ENCODE results near the gene EHHADH.

DNA sequence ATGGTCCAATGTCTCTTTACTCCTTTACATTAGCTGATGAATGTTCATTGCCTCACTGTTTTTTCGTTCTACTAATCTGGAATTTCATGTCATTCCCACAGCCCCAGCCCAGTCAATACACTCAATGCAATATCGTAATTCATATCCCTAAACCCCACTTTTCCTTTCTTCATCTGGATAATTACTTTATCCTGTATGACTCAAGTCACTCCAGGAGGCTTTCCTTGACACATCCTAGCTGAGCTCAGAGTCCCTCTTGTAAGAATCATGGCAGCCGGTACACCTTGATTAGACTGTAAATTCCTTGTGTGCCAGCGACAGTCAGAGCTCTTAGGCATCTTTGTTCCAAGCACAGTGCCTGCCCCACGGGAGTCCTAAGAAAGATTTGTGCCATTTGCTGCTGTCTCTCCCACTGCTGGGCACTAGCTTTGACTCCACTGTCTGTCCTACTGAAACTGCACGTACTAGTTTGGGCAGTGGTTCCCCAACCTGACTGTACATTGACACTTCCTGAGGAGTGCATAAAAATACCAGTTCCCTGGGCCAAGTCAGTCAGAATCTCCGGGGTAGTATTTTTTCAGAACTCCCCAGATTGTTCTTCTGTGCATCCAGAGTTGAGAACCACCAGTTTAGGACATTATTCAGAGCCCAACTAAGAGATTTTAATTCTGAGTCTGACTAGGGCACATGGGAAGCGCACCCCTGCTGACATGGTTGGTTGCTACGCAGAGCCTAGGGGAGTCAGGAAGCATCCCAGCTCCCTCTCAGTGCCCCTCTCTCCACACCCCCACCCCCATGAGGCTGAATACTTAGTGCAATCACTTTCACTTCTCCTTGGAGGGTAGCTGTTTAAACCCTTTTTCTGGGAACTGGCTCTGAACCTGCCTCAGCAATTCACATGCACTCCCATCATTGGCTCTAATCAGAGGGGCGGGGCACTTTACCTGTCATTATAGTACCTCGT, 81.5 kb downstream of the EHHADH start:
- TF ChIP-seq, protein P1, sequence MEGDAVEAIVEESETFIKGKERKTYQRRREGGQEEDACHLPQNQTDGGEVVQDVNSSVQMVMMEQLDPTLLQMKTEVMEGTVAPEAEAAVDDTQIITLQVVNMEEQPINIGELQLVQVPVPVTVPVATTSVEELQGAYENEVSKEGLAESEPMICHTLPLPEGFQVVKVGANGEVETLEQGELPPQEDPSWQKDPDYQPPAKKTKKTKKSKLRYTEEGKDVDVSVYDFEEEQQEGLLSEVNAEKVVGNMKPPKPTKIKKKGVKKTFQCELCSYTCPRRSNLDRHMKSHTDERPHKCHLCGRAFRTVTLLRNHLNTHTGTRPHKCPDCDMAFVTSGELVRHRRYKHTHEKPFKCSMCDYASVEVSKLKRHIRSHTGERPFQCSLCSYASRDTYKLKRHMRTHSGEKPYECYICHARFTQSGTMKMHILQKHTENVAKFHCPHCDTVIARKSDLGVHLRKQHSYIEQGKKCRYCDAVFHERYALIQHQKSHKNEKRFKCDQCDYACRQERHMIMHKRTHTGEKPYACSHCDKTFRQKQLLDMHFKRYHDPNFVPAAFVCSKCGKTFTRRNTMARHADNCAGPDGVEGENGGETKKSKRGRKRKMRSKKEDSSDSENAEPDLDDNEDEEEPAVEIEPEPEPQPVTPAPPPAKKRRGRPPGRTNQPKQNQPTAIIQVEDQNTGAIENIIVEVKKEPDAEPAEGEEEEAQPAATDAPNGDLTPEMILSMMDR (IDR thresholded peaks at IDR 0.05) = no peak
- TF ChIP-seq POLR2A (IDR thresholded peaks at IDR 0.05) = no peak
- TF ChIP-seq POLR2AphosphoS5 (IDR thresholded peaks at IDR 0.05) = no peak
